ENCODE data around the gene RALGAPA2. TPM values are rescaled to one million over a fixed set of nuclear protein-coding genes. Genes with fewer than 3 reads are reported as not detected.

RALGAPA2 gene
- polyA plus RNA-seq, 1 experiment, result 2.2 TPM

DNA sequence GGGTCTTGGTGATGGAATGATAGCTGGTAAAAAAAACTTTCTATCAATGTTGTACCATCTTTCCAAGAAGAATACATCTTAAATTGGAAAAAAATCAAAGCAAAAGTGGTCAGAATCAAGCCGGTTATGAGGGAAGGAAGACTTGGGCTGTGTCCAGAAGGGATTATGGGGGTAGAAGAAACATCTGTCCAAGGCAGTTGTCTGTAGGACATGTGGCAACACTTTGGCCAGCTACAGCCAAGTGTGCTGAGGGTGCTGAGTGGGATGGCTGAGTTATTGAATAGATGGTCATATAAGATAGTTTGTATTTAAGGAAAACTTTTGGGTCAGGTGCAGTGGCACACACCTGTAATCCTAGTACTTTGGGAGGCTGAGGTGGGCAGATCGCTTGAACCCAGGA, 306.1 kb downstream of the RALGAPA2 start:
- H3K27ac ChIP-seq (ENCODE audit: low read depth, low read length), result no peak overlapping the region
- no peaks in the 10 kb centered on the region for H3K27me3 ChIP-seq (ENCODE audit: control insufficient read depth, insufficient read depth, low read length)
- no peak overlapping the region for H3K4me3 ChIP-seq (ENCODE audit: low read depth, low read length)
- CTCF ChIA-PET, result interaction anchor here (1.9 kb wide), 1 partner anchor 11 kb away, joined by 5 read pairs; no protein-coding TSS in a partner anchor
- H3K9me3 ChIP-seq (ENCODE audit: control insufficient read depth, insufficient read depth, low read length), result no peaks in the 10 kb centered on the region
- POLR2A ChIA-PET, result no interaction called here
- no peak for DNase-seq (ENCODE audit: low read depth, low spot score)
- no peak for TF ChIP-seq CTCF (IDR thresholded peaks at IDR 0.05; ENCODE audit: low read depth, low read length)

DNA sequence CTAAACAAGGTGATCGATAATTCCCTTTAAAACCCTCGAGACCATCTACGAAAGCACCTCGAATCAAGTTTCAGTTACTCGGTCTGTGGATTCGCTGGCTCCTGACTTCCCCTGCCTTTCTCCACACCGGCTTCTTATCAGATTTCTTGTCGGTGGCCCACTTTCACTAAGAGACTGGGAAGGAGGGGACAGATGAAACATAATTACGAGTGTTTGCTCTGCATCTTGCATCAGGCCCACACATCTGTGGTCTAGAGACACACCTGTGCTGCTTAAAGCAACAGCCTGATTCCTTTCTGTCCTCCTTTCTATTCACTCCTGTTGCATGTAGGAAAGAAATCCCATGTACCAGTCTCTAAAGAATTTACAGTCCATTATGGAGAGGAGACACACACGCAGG, 306.8 kb downstream of the RALGAPA2 start:
- Histone ChIP-seq H3K27ac (ENCODE audit: low read depth, low read length) (no peak overlapping the region), H3K27me3 (ENCODE audit: control insufficient read depth, insufficient read depth, low read length) (no peaks in the 10 kb centered on the region), H3K4me3 (ENCODE audit: low read depth, low read length) (no peak overlapping the region), H3K9me3 (ENCODE audit: control insufficient read depth, insufficient read depth, low read length) (no peaks in the 10 kb centered on the region)
- no peak for TF ChIP-seq CTCF (IDR thresholded peaks at IDR 0.05; ENCODE audit: low read depth, low read length)
- POLR2A ChIA-PET, result no interaction called here
- CTCF ChIA-PET, result no interaction called here
- DNase-seq (ENCODE audit: low read depth, low spot score), result no peak

DNA sequence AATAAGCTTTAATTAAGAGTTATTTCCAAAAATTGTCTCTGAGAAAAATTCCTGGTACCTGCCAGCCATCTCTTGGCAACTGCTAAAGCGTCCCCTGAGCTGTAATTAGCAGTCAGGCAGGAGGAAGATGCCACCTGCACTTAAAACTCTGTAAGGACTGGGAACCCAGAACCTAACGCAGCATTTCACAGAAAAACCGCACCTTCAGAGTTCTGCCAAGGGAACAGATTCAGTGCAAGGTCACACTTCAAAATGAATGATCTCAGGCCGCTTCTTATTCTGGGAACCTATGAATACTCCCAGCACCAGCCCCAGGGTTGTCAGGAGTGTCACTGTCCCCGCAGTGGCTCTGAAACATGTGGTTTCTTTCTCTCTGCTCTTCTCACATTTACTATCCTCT, 307.8 kb downstream of the RALGAPA2 start:
- Histone ChIP-seq H3K4me3 (ENCODE audit: low read depth, low read length) (no peak overlapping the region), H3K27ac (ENCODE audit: low read depth, low read length) (no peak overlapping the region), H3K9me3 (ENCODE audit: control insufficient read depth, insufficient read depth, low read length) (no peaks in the 10 kb centered on the region), H3K27me3 (ENCODE audit: control insufficient read depth, insufficient read depth, low read length) (peaks cover 4% of the 10 kb centered on the region)
- ChIA-PET CTCF (interaction anchor here (0.7 kb wide), 1 partner anchor 37 kb away, joined by 3 read pairs; no protein-coding TSS in a partner anchor), POLR2A (no interaction called here)
- no peak for DNase-seq (ENCODE audit: low read depth, low spot score)
- no peak for TF ChIP-seq CTCF (IDR thresholded peaks at IDR 0.05; ENCODE audit: low read depth, low read length)

DNA sequence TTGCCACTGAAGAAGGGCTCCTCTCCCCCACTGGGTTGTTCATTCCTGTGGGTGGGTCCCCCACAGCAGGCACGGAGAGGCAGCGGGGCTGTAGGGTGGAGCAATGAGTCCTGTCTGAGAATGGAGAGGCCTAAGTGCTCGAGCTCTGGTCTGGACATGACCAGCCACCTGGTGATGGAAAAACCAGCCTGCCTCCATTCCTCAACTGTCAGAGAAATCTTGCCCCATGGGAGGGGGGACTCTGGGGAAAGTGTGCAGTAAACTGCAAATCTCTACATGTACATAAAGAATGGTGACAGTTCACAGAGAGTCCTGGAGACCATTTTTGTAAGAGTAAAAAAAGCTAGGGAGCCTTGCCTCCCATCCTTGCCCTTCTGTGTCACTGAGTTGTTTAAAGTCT, 310.5 kb downstream of the RALGAPA2 start:
- CTCF ChIA-PET, result no interaction called here
- no peak for DNase-seq (ENCODE audit: low read depth, low spot score)
- H3K27ac ChIP-seq (ENCODE audit: low read depth, low read length), result no peak overlapping the region
- no peak overlapping the region for H3K4me3 ChIP-seq (ENCODE audit: low read depth, low read length)
- H3K9me3 ChIP-seq (ENCODE audit: control insufficient read depth, insufficient read depth, low read length), result no peaks in the 10 kb centered on the region
- no peak for TF ChIP-seq CTCF (IDR thresholded peaks at IDR 0.05; ENCODE audit: low read depth, low read length)
- POLR2A ChIA-PET, result no interaction called here
- peaks cover 4% of the 10 kb centered on the region for H3K27me3 ChIP-seq (ENCODE audit: control insufficient read depth, insufficient read depth, low read length)

DNA sequence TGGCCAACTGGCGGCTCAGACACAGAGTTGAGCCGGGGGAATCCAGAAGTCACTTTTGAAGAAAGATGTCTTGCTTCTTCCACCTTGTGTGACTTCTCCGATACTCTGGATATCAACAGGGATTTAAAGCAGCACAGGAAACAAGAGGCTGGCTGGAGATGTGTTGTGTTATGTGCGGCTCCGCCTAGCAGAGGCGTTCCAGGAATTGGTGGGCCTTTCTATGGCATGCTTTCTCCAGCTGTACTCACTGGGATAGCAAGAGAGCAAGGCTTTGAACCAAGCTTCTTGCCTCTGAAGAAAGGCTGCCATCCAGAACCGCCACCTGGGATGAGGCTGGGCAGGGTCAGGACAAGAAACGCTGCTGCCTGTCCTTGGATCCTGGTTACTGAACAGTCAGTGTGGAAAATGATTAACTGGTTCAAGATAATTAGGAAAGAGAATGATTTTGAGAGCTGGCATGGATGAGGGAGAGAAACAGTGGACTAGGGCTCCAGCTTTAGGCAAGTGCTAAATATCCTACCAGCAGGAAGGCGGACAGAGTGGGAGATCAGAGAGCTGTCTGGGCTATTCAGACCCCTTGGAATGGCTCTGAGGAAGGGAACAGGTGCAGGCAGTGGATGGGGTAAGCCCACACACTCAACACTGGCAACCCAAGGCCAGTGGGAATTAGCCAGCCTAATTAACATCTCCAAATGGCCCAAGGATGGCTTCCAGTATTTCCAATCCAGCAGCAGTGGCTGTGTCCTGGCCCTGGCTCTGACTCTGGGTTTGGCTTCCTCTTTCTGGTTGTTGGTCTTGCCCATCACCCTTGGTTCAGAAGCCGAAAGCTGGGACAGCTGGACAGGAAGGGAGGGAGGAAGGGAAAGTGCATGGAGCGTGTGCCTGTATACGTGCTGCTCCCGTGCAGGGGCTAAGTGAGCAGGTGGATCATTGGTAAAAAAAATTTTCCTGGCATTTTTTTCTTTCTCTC, 312.6 kb downstream of the RALGAPA2 start:
- ChIA-PET POLR2A (no interaction called here), CTCF (no interaction called here)
- Histone ChIP-seq H3K9me3 (ENCODE audit: control insufficient read depth, insufficient read depth, low read length) (no peaks in the 10 kb centered on the region; the same call in 1 of the 2 replicates), H3K27ac (ENCODE audit: low read depth, low read length) (no peak overlapping the region), H3K27me3 (ENCODE audit: control insufficient read depth, insufficient read depth, low read length) (peaks cover 4% of the 10 kb centered on the region), H3K4me3 (ENCODE audit: low read depth, low read length) (no peak overlapping the region)
- no peak for TF ChIP-seq CTCF (IDR thresholded peaks at IDR 0.05; ENCODE audit: low read depth, low read length)
- DNase-seq (ENCODE audit: low read depth, low spot score), result no peak
